ENCODE data around the gene NCAPD2. TPM values are rescaled to one million over a fixed set of nuclear protein-coding genes. Genes with fewer than 3 reads are reported as not detected.

The NCAPD2 gene
- total and polyA plus RNA-seq, 2 donors (not counting 3 experiments of a cell fraction or from before 2014, with no cell fraction given) = 41.8 to 90.1 TPM

- H3K79me2 ChIP-seq (ENCODE audit: control insufficient read depth, insufficient read depth, low read length) = no peaks in the 10 kb centered on the region
- no peak overlapping the region for H3K4me3 ChIP-seq (replicated peaks in 1 of 3; ENCODE audit: insufficient read depth in 1 of 3, low read depth in 1 of 3, low read length in 3 of 3)
- no peaks in the 10 kb centered on the region for H4K20me1 ChIP-seq (replicated peaks; ENCODE audit: control insufficient read depth, extremely low read depth, insufficient read depth, low read length)
- H3K4me2 ChIP-seq (ENCODE audit: insufficient read depth, low read length) = no peak overlapping the region
- DNase-seq (ENCODE audit: low read depth, low spot score) (peak; percentile 18), FAIRE-seq (no peak)
- ChIA-PET CTCF (interaction anchor here (3.8 kb wide), 1 partner anchor 39 kb away, joined by 17 read pairs; no protein-coding TSS in a partner anchor), POLR2A (interaction anchor here (2.0 kb wide), 1 partner anchor 8 kb away, joined by 9 read pairs; the partner anchor contains the start of gene VAMP1)
- no peaks in the 10 kb centered on the region for H3K9me1 ChIP-seq (replicated peaks; ENCODE audit: control insufficient read depth, extremely low read depth, insufficient read depth, low read length)
- peaks cover 6 to 23% of the 10 kb centered on the region in 2 experiments for H3K36me3 ChIP-seq (ENCODE audit: control insufficient read depth in 2 of 2, extremely low read depth in 1 of 2, insufficient read depth in 2 of 2, low read length in 2 of 2)
- no TSS peak for BruUV-seq (replicated peaks)
- no peaks in the 10 kb centered on the region for H3K9me3 ChIP-seq (replicated peaks; ENCODE audit: control insufficient read depth, insufficient read depth, low read length)
- no peak overlapping the region for H3K27ac ChIP-seq (ENCODE audit: insufficient read depth, low read depth, low read length)
- peaks cover 13% of the 10 kb centered on the region for H3K4me1 ChIP-seq (ENCODE audit: control insufficient read depth, extremely low read depth, insufficient read depth, low read length)
- TF ChIP-seq, protein P1, sequence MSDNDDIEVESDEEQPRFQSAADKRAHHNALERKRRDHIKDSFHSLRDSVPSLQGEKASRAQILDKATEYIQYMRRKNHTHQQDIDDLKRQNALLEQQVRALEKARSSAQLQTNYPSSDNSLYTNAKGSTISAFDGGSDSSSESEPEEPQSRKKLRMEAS (IDR thresholded peaks at IDR 0.05; ENCODE audit: insufficient read depth, insufficient read length) = no peak
- no peak for TF ChIP-seq MYC (IDR thresholded peaks at IDR 0.05; ENCODE audit: low read depth, low read length)
- no peak overlapping the region for H3K9ac ChIP-seq (replicated peaks; ENCODE audit: extremely low read depth, insufficient read depth, low read length)
- dilution Hi-C loops (cut with MboI; ENCODE audit: extremely low pct_ligation_motif_present, low sequenced_read_pairs) = no loop called here
- intact Hi-C loops (cut with micrococcal nuclease) = no loop called here
- H2AFZ ChIP-seq (ENCODE audit: low read depth, low read length) = no peak overlapping the region
- no peaks in the 10 kb centered on the region for H3K27me3 ChIP-seq (ENCODE audit: control insufficient read depth in 2 of 2, insufficient read depth in 2 of 2, low read length in 2 of 2)
These were observed 31.5 kb upstream of the NCAPD2 start for GRCh38 chr12:6462234-6462995.

- Histone ChIP-seq H3K36me3 (ENCODE audit: control insufficient read depth in 2 of 2, extremely low read depth in 1 of 2, insufficient read depth in 2 of 2, low read length in 2 of 2) (peaks cover 6 to 19% of the 10 kb centered on the region in 2 experiments), H3K9ac (replicated peaks; ENCODE audit: extremely low read depth, insufficient read depth, low read length) (no peak overlapping the region), H3K27ac (ENCODE audit: insufficient read depth, low read depth, low read length) (no peak overlapping the region), H4K20me1 (replicated peaks; ENCODE audit: control insufficient read depth, extremely low read depth, insufficient read depth, low read length) (no peaks in the 10 kb centered on the region), H3K4me2 (ENCODE audit: insufficient read depth, low read length) (no peak overlapping the region), H3K4me1 (ENCODE audit: control insufficient read depth, extremely low read depth, insufficient read depth, low read length) (peaks cover 13% of the 10 kb centered on the region), H3K4me3 (replicated peaks in 1 of 3; ENCODE audit: insufficient read depth in 1 of 3, low read depth in 1 of 3, low read length in 3 of 3) (no peak overlapping the region), H3K9me3 (replicated peaks; ENCODE audit: control insufficient read depth, insufficient read depth, low read length) (no peaks in the 10 kb centered on the region), H3K27me3 (ENCODE audit: control insufficient read depth in 2 of 2, insufficient read depth in 2 of 2, low read length in 2 of 2) (no peaks in the 10 kb centered on the region), H2AFZ (ENCODE audit: low read depth, low read length) (no peak overlapping the region), H3K9me1 (replicated peaks; ENCODE audit: control insufficient read depth, extremely low read depth, insufficient read depth, low read length) (no peaks in the 10 kb centered on the region), H3K79me2 (ENCODE audit: control insufficient read depth, insufficient read depth, low read length) (no peaks in the 10 kb centered on the region)
- BruUV-seq (replicated peaks) = no TSS peak
- ChIA-PET POLR2A (interaction anchor here (1.4 kb wide), 1 partner anchor 71 kb away, joined by 3 read pairs; no protein-coding TSS in a partner anchor), CTCF (interaction anchor here (1.0 to 3.8 kb wide), 5 partner anchors 20 to 137 kb away, joined by 3 to 17 read pairs (median 6); no protein-coding TSS in a partner anchor)
- FAIRE-seq = peak; percentile 63
- DNase-seq (ENCODE audit: low read depth, low spot score) = peak; percentile 39
- intact Hi-C loops (cut with micrococcal nuclease) = no loop called here
- dilution Hi-C loops (cut with MboI; ENCODE audit: extremely low pct_ligation_motif_present, low sequenced_read_pairs) = no loop called here
- no peak for TF ChIP-seq POLR2AphosphoS5 (IDR thresholded peaks at IDR 0.05; ENCODE audit: insufficient read depth, low read depth, low read length)
- TF ChIP-seq FOS (IDR thresholded peaks at IDR 0.05; ENCODE audit: borderline replicate concordance, insufficient read depth, low read length) = no peak
- TF ChIP-seq, protein P1 (IDR thresholded peaks at IDR 0.05; ENCODE audit: insufficient read depth, insufficient read length) = no peak
- no peak for TF ChIP-seq GATA2 (IDR thresholded peaks at IDR 0.05; ENCODE audit: insufficient read depth, insufficient read length, low read depth, low read length)
- no peak for TF ChIP-seq JUN (IDR thresholded peaks at IDR 0.05; ENCODE audit: borderline replicate concordance, insufficient read depth, insufficient read length, low read depth)
- no peak for TF ChIP-seq POLR2A (IDR thresholded peaks at IDR 0.05; ENCODE audit: low read depth, low read length)
- no peak for TF ChIP-seq CTCF (IDR thresholded peaks at IDR 0.05; ENCODE audit: extremely low read depth in 1 of 2, insufficient read depth in 1 of 2, low read depth in 1 of 2, low read length in 2 of 2)
- TF ChIP-seq EZH2 (IDR thresholded peaks at IDR 0.05; ENCODE audit: borderline replicate concordance, low read depth, low read length, severe bottlenecking) = no peak
- no peak for TF ChIP-seq MYC (IDR thresholded peaks at IDR 0.05; ENCODE audit: low read depth, low read length)
These were observed 30.7 kb upstream of the NCAPD2 start for GRCh38 chr12:6463216-6463615.

All from endothelial cell of umbilical vein (primary cell).